ENCODE measurements around the gene BRK1.
"Not testable (repeated sequence)": the region's sequence is repeated elsewhere in the genome, so short reads cannot be mapped to it uniquely, and the experiment has no call there.

Gene BRK1

DNA sequence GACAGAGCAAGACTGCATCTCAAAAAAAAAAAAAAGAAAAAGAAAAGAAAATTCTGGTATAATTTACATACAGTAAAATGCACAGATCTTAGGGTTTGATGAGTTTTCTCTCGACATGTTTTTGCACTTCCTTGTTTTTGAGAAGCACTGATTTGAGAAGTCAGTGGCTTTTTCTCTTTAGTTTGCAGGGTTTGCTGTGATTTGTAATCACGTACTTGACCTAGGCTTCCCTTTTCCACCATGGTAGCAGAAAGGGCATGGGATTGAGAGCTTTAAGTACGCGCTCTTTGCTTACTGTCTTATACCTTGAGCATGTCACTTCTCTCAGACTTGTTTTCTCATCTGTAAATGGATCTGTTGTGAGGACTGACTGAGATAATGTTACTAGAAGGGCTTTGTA is 30.2 kb downstream of the BRK1 start:
- DNase-seq = no peak

- no peak for DNase-seq
Measured at GRCh38 chr3:10149226-10149625, 33.8 kb downstream of the BRK1 start.

GRCh38 chr3:10150987-10151386 is 35.5 kb downstream of the BRK1 start:
- no peak for DNase-seq

DNA sequence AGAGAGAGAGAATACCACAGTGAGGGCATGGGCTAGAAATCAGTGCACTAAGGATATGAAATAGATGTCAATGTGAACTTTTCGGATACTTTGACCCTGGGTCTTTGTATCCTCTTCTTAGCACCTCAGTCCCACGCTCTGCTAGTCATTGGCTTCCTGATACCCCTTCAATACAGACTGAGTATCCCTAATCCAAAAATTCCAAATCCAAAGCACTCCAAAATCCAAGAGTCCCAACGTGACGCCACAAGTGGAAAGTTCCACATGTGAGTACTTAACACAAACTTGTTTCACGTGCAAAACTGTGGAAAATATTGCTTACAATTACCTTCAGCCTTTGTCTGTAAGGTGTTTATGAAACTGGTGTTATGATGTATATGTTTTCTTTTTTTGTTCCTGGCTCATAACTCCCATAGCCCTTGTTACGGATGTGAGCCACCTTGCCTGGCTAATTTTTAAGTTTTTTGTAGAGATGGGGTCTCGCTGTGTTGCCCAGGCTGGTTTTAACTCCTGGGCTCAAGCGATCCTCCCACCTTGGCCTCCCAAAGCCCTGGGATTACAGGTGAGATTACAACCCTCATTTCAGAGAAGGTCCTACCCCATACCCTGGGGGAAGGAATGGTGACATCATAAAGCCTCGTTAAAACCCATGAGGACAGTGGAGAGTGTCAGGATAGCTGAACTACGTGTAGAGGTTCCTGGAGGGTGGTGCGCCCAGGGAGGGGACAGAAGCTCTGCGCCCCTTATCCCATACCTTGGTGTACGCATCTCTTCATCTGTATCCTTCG is 39.1 kb downstream of the BRK1 start:
- no peak for DNase-seq

DNA sequence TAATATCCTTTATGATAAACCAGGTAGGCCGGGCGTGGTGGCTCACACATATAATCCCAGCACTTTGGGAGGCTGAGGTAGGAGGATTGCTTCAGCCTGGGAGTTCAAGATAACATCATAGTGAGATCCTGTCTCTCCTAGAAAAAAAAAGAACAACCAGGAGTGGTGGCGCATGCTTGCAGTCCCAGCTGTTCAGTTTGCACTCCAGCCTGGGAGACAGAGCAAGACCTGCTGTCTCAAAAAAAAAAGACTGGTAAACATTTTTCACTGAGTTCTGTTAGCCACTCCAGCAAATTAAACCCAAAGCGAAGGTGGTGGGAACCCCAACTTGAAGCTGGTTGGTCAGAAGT is 39.6 kb downstream of the BRK1 start:
- no peak for DNase-seq

- no peak for DNase-seq
Measured at GRCh38 chr3:10155658-10156057, 40.2 kb downstream of the BRK1 start.

- DNase-seq = no peak
Measured at GRCh38 chr3:10157031-10157430, 41.6 kb downstream of the BRK1 start.

DNA sequence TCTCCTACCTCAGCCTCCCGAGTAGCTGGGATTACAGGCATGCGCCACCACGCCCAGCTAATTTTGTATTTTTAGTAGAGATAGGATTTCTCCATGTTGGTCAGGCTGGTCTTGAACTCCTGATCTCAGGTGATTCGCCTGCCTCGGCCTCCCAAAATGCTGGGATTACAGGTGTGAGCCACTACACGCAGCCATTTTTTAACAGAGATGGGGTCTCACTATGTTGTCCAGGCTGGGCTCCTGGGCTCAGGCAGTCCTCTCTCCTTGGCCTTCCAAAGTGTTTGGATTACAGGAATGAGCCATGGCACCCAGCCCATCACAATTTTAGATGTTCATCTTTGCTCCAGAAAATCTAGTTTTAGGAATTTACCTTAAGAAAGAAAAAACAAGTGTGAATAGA is 43.1 kb downstream of the BRK1 start:
- DNase-seq = not testable (repeated sequence)

DNA sequence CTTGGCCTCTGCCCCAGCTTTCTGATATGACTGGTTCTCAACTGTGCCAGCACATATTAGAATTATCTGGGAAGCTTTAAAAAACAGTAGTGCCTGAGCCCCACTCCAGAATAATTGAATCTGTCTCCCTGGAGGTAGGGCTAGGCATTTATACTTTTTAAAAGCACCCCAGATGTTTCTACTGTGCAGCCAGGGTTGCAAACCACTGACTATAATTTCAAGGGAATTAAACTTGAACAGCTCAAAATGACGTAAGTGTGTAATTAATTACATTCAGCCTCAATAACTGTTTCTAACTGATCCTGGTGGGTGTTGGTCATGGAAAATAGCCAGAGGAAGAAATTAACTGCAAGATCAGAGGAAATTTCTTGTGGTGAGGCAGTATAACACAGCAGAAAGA is 44.9 kb downstream of the BRK1 start:
- DNase-seq = no peak

DNA sequence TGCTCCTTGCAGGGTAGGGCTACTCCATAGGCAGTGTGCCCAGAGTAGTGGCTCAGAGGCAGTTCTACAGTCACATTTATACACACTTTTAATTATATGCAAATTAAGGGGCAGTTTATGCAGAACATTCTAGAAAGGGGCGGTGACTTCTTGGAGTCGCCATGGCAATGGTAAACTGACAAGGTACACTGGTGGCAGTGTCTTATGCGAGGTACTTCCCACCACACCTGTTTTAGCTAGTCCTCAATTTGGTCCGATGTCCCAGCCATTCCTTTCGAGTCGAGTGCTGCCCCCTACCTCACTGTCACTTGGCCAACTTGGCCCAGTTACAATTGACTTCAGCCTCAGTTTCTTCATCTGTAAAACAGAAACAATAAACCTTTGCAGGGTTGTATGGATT is 45.5 kb downstream of the BRK1 start:
- no peak for DNase-seq

GRCh38 chr3:10162185-10162584 is 46.7 kb downstream of the BRK1 start:
- DNase-seq = no peak

DNA sequence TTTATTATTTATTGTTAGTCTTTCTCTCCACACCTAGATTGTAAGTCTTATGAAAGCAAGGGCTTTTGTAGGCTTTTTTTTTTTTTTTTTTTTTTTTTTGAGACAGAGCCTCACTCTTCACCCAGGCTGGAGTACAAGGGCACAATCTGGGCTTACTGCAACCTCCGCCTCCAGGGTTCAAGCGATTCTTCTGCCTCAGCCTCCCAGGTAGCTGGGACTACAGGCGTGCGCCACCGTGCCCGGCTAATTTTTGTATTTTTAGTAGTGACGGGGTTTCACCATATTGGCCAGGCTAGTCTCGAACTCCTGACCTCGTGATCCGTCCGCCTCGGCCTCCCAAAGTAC is 48.7 kb downstream of the BRK1 start:
- not testable (repeated sequence) for DNase-seq

- no peak for DNase-seq
Measured at GRCh38 chr3:10164546-10165393, 49.3 kb downstream of the BRK1 start, which contains the start of gene IRAK2. IRAK2 (plus strand) TSS chr3:10164919; CDS start chr3:10164955, 36 bp downstream.

- no peak for DNase-seq
Measured at GRCh38 chr3:10166213-10166604, 50.7 kb downstream of the BRK1 start.

- no peak for DNase-seq
Measured at GRCh38 chr3:10169000-10169496, 53.6 kb downstream of the BRK1 start.

DNA sequence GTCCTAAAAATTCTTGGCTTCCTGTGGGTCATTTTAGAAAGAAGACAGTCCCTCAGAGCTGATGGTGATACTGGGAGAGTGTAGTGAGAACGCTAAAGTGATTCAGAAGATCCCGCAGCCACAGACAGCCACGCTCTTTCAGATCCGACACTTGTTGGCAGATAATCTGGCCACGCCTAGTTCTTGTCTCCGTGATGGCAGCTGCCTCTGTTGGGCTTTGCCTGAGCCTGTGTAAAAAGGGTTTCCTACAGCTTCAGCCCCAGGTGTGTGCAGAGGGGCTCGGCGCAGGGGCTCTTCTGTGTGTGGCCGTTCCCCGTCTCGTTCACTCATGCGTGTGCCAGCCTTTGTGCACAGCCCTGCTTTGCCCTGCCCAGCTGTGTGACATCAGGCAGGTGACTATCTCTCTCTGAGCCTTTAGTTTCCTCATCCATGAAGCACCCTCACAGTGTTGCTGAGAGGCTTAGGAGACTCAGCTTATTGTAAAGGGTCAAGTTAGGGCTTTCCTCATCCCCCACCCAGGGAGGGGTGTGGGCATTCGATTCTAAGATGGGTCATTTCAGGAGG is 55.5 kb downstream of the BRK1 start:
- no peak for DNase-seq

DNA sequence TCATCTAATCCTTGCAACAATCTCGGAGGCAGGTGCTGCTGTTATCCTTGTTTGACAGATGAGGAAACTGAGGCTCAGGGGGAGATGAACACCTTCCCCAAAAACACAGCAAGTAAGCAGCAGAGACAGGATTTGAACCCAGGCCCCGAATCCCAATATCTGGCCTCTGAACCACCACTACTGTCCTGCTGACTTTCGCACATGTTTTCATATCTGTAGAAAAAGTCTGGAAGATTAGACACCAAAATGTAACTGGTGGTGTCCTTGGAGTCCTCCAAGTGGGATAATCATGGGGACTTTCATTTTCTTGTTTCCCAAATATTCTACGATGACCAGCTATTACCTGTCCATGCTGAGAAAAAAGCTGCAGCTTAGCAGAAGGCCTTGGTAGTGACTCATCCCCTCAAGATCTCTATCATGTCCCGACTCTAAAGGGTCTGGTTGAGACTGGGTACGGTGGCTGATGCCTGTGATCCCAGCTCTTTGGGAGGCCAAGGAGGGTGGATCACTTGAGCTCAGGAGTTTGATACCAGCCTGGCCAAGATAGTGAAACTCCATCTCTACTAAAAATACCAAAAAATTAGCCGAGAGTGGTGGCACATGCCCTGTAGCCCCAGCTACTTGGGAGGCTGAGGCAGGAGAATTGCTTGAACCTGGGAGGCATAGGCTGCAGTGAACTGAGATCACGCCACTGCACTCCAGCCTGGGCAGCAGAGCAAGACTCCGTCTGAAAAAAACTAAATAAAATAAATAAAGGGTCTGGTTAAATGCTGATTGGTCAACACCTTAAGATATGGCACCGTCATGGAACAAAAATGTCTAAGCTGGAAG is 57.8 kb downstream of the BRK1 start:
- no peak for DNase-seq

- DNase-seq = no peak
Measured at GRCh38 chr3:10173926-10174435, 58.5 kb downstream of the BRK1 start.

DNA sequence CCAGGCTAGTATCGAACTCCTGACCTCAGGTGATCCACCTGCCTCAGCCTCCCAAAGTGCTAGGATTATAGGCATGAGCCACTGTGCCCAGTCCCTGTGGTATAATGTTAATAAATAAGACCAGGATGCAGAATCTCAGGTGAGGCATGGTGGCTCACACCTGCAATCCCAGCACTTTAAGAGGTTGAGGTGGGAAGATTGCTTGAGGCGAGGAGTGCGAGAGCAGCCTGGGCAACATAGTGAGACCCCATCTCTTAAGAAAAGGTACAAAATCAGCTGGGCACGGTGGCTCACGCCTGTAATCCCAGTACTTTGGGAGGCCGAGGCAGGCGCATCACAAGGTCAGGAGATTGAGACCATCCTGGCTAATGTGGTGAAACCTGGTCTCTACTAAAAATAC is 59.9 kb downstream of the BRK1 start:
- DNase-seq = not testable (repeated sequence)

DNA sequence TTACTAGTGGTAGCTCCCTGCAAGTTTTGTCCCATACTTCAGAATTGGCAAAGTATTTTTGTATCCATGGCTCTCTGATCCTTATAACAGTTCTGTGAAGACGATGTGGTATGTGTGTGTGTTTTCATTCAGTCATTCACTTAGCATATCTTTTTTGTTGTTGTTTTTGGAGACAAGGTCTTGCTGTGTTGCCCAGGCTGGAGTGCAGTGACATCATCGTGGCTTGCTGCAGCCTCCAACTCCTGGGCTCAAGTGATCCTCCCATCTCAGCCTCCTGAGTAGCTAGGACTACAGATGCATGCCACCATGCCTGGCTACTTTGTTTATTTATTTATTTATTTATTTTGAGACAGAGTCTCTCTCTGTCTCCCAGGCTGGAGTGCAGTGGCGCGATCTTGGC is 60.7 kb downstream of the BRK1 start:
- DNase-seq = not testable (repeated sequence)

All from NCI-H2081 treated with DMSO at 0.1 percent for 48 hours (cell line).